Jurkat, Clone E6-1 (cell line): ENCODE results near the gene ILDR2.

Experiments
- DNase-seq: peaks from one replicate; pipeline ENCODE4 v3.0.0-alpha.2; 2011; ENCODE audit warnings: low read depth, low spot score
- H3K4me3 ChIP-seq: 2 replicates; pipeline ENCODE4 v1.5.1; 2011; ENCODE audit warnings: mild to moderate bottlenecking, low read length, control low read depth, moderate library complexity

Gene ILDR2

DNA sequence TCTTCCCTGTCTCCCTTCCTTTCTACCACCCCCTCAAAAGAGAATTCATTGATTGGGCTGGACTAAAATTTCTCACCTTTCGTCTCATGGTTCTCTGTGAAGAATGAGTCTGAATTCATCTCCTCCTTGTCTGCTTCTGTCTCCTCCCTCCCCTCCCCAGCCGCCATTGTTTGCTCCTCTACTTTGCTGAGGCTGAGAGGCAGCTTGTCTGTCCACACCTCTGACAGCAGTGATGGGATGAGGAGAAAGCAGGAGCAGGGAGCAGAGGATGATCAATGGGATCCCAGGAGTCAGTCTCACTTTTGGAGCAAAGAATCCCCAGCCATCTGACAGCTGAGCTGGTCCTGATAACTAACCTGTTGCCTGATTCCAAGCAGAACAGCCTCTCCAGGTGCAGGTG is 2.5 kb downstream of the ILDR2 start:
- H3K4me3 ChIP-seq, result no peak overlapping the region
- no peak for DNase-seq

DNA sequence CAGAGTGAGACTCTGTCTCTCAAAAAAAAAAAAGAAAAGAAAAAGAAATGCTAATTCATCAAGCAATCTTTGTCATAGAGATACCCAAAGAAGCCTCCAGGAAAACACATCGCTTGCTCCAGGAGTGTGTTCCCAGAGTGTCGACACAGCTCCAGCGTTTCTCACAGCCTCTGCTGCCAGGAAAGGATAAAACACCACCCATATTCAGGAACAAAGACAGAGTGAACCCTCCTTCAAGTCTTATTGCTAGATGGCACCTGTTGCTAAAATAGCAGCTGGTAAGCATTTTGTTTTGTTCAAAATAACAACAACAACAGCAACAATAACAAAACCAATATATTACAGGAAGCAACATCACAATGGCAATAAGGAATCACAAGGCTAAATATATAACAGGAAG is 3.1 kb downstream of the ILDR2 start:
- H3K4me3 ChIP-seq, result no peak overlapping the region
- DNase-seq, result no peak

DNA sequence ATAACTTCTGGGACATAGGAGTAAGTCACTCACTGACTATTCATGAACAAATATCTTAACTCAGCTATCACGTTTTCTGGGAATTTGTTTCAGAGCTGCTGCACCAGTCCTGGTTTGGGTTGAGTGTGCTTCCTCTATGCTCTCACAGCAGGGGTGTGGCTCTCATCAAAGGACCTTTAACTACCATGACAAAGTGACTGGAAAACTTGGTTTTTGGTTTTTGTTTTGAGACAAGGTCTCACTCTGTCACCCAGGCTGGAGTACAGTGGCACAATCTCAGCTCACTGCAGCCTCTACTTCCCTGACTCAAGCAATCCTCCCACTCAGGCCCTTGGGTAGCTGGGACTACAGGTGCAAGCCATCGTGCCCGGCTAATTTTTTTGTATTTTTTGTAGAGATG is 4.1 kb downstream of the ILDR2 start:
- H3K4me3 ChIP-seq, result no peak overlapping the region
- DNase-seq, result no peak

DNA sequence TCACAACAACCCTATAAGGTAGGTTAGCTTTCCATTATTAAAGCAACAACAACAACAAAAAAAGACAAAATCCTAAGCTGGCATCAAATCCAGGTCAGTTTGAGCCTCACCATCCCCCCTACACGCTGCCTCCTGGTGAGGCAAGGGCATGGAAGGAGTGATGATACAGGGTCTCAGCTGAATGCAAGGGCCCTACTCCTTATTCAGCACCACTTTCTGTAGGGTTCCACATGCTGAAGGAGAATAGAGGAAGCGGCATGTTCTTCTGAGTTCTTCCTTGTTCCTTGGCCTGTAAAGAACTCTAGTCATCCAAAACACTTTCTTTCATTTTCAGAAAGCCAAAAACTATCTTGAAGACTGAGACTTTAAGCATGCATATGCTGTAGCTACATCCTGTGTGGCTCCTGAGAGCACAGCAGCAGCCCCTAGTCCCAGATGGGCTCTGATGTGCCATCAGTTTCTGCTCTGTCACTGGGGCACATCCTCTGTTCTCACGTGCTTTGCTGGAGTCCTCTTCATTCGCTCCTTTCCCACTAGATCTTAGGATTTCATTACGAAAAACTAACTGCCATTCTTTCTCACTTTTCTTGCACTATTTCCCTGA is 6.2 kb downstream of the ILDR2 start:
- H3K4me3 ChIP-seq, result no peak overlapping the region
- peak; percentile 71 for DNase-seq

DNA sequence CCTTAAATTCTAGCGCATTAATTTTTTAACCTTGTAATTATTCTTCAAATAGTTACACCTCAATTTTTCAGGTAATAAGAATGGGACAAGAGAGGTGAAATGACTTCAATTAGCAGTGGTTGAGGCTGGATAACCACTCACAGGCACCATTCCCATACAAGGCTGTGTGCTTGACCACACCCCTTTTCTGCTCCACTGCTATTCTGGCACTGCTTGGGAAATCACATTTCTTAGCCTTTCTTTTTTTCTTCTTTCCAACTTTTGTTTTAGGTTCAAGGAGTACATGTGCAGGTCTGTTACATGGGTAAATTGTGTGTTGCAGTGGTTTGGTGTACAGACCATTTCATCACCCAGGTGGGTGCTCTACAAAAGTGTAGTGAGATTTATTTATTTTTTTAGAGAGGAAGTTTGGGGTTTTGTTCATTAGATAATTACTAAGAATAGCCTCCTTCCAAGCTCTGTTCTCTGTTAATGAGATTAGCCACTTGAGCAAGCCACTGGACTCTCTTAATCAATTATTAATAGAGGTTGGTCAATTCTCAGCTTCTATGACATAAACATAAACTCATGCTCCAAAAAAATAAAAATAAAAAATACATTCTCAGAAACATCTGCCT is 14.4 kb downstream of the ILDR2 start:
- no peak for DNase-seq
- H3K4me3 ChIP-seq, result no peak overlapping the region

DNA sequence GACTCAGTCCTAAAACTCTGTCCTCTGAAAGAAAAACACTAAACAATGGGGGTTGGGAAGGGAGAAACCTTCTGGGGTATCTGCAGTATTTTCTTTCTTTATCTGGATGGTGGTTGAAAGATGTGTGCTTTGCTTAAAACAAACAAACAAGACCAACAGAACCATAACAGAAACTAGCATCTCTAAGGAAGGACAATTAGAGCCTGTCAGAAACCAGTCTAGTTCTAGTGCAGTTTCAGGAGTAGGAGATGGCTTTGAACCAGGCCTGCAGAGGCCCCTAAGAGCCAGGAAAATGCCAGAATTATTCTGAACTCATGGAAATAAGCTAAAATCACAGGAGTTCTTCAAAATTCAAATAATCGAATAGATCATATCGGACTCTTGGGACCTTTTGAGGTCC is 18.5 kb downstream of the ILDR2 start:
- H3K4me3 ChIP-seq, result no peak overlapping the region
- no peak for DNase-seq

DNA sequence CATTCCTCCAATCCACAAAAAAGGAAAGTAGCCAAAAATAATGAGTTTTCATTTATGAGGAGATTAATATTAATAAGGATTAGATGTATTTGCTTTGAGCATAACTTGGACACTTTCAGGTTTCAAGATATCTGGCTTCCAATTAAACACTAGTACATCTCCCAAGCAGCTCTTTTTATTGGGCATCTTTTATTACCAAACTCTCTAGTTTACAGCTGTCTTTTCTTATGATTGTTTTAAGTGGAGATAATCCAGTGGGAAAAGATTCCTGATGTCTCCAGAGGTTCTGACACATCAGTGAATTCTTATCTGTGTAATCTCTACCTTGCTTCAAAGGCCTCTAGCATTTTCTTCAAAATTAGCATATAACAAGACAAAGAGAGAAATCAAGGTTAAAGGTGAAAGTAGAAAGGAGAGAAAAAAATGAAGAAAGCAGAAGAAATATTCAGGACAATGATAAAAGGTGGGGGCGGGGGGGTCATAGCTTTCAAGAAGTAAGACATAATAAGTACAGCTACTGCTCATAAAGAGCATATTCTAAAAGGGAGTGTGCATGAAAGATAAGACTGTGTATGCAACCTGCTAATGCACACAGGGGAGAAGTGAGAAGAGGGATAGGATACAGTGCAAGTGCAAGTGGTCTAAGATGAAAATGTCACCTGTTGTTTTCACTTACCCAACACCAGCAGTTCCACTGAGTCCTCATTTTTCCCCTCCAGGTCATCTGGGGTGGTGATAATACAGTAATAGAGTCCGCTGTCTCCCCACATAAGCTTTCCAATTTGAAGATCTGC is 19.1 kb downstream of the ILDR2 start:
- H3K4me3 ChIP-seq, result no peak overlapping the region
- DNase-seq, result no peak

DNA sequence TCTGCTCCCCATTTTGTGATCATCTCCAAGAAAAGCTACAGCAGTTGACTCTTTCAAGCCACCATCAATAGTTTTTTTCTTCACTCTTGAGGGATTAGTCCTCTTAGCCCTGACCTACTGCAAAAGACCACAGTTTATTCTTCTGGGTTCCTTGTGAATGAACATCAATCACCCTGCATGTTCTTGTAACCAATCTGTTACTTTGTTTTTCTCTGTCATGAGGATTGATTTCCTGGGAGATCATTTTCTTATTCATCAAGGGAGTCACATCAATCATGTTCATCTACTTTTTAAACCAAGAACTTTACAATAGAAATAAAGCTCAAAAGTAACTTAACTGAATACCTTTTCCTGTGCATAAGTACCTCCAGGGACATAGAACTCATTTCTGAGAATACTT is 21.8 kb downstream of the ILDR2 start:
- no peak for DNase-seq
- no peak overlapping the region for H3K4me3 ChIP-seq

DNA sequence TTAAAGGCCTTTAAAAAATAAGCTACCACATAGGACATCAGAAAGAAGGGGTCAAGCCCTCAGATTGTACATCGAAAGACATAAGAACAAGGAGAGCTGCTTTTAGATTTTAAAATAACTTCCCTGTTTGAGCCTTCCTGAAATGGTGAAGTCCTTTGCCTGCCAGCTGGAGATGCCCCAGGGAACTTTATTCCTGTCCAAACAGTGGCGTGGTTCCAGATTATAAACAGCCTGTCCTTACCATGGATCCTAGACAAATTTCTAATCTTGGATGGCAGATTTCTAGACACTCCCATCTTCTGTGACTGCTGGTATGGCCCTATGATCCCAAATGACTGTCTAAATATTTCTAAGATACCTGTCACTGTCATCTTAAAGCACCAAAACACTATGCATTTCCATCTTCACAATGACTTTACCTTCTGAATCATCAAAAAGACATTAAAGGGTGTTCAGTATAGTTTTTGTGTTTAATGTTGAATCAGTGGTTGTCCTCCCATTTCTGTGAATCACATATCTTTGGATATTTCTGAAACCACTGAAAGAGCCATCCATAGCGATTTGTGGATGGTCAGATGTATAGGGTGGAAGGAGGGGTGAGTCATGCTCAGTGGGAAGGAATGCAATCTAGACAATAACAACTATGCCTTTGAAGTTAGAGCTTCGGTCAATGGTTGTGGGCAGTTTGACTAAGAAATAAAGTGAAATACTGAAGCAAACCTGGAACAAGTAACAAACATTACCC is 23.2 kb downstream of the ILDR2 start:
- DNase-seq, result no peak

DNA sequence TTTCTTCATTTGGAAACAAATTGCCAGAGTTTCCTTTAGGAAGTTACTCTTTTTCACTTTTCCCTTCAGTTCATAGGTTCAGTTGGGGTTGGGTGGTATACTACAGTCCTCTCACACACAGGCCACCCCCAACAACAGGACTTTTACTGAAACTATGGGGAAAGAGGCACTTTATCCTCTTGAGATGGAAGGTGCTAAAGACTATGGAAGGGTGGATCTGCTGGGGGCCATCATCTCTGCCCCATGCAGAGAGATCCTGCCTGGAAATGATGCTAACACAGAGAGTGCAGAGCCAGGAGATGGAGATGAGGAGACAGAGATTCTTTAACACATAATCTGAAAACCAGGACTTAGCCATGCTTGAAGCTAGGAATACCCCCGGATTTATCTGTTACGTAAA is 24.3 kb downstream of the ILDR2 start:
- DNase-seq, result no peak
- no peak overlapping the region for H3K4me3 ChIP-seq

More for the DNA sequence above, 23.2 kb downstream of the ILDR2 start:
- H3K4me3 ChIP-seq, result no peak overlapping the region

DNA sequence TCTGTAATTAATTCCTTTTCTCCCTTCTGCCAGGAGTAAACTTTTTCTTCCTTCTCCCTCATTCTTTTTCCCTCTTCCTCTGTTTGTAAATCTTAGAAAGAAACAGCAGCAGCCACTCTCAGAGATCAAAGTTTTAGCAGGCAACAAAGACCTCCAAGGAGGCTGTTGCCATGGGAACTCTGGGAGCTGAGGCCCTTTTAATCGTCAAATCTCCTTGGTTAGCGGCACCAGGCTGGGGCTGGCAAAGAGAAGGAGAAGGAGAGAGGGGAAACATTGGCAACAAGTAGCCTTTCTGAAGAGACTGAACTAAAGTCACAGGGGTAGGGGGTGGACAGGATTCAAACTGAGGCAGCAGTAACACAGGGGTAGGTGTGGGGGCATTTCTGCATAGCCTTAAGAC is 25.2 kb downstream of the ILDR2 start:
- no peak overlapping the region for H3K4me3 ChIP-seq
- no peak for DNase-seq

DNA sequence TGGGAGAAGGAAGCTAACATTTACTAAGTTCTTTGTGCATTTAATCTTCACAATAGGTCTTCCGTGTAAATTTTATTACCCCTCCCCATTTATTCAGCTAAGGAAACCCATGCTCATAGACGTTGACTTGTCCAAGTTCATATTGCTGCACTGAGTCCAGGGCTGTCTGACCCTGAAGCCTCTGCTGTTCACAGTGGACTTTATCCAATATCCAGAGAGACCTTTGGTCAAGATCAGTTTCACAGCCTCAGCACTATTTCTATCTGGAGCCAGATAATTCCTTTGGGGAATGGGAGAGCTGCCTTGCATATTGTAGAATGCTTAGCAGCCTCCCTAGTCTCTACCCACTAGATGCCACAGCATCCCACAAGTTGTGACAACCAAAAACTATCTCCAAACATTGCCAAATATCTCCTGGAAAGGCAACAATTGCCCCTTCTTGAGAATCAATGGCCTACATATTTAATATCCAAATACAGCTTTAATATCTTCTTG is 26.4 kb downstream of the ILDR2 start:
- no peak for DNase-seq
- no peak overlapping the region for H3K4me3 ChIP-seq

DNA sequence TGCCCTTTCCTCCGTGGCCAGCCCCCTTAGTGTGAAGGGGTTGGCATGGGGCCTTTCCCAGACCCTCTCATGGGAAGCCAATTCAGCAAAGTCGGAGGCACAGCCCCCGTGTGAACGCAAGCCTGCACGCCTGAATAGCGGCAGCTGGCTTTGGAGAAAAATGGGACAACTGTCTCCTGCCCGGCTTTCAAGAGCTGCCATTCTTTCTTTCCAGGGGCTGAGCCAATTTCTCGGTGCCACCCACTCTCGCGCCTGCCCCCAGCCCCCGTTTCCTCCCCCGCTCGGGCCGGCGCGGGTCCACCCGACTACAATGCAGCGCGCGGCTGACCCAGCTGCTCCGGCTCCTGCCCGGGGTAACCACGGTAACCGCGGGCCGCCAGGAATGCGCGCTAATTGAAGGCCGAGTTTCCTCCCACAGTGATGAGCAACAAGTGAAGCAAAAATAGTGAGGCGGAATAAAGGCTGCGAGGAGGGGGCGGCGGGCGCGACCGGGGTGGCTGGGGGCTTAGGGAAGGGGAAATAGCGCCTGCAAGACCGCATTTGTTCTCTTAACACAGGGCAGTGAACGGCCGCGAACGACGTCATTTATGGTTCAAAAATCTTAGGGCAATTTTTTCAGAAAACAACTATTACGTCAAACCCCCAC is 27.8 kb downstream of the ILDR2 start:
- no peak overlapping the region for H3K4me3 ChIP-seq
- DNase-seq, result no peak

DNA sequence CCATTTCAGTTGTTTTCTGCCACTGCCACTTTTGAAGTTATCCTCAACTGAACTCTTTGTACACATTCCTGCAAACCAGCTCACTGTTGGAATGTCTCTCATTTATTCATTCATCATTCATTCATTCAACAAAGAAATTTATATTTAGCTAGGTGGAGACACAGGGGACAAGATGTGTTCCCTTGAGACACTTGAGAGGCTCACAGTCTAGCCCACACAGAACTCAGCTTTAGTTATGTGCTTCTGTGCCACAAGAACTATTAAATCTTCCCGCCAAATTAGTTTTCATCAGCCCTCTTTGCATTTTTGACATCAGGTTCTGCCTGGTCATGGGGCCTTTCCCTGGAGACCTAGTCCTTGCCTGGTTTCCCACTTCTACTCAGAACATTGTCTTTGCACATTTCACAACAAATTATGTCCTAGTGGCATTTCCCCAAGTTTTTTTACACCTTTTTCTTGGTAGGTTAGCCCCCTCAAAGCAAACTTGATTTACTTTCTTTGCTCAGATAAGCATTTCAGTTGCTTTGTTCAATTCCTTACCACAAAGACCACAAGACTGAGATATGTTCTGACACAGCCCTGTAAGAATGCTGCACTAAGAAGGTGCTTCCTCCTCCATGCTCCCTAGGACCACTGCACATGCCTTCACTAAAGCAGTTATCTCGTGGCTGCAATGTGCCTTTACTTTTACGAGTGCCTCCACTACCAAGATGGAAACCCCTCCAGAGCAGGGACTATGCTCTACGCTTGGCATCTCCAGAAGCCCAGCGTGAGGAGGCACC is 31.0 kb downstream of the ILDR2 start:
- DNase-seq, result peak; percentile 84
- H3K4me3 ChIP-seq, result no peak overlapping the region

DNA sequence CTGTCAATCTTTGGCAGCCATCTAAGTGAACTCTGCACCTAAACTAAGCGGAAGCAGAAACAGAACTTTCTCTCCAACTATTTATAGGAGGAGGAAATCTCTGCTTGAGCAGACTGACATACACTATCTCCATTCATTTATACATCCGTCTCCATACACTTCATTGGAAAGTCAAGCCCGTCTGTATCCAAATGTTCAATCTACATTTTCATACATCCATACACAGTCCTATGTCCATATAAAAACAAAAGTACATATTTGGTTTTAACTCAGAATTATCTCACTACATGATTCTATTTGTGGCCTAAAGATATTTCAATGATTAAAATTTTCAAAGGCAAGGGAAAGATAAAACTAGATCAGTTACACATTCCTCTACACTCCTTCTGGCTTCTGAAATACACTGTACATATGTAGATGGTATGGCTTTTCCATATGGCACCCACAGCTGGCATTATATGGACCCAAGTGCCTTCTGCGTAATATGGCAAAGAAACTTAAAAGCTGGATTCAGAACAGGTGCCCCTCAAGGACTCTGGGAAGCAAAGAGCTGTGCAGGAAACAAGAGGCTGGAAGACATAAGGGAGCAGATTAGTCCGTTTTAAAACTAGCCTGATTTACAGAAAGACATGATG is 35.5 kb downstream of the ILDR2 start:
- no peak for DNase-seq

DNA sequence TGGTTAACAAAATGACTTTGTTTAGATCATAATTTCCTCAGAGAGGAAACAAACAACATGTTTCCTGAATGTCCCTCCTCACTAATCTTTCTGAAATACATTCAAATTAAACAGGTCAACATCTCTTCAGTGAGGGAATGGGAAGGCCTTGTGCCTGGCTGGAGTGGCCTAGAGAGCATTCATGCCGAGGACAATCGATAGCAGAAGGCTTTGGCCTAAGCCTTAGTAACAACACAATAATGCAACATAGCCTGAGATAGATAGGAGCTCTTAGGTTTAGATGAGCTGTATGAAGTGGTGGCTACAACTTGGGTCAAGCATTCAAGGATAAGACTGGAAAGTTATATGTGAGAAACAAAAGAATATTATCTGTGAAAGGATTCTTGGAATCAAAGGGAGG is 37.4 kb downstream of the ILDR2 start:
- no peak for DNase-seq
- H3K4me3 ChIP-seq, result no peak overlapping the region

More for the DNA sequence above, 35.5 kb downstream of the ILDR2 start:
- no peak overlapping the region for H3K4me3 ChIP-seq

DNA sequence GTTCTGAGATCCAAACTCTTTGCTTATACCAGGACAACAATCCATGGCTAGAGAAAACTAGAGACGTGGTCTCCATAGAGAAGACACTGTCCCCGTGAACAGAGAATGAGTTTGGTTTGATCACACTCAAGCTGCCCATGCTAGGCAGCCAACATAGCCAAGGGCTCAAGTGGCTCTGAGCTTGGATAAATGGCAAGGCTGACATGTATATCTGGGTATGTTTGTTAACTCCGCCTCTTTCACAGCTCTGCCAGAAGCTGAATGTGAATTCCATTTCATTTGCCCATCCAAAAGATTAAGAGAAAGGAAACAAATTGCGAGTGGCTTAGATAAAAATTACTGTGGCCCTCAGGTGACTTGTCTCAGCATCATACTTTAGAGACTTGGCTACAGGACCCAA is 38.0 kb downstream of the ILDR2 start:
- H3K4me3 ChIP-seq, result no peak overlapping the region
- no peak for DNase-seq

DNA sequence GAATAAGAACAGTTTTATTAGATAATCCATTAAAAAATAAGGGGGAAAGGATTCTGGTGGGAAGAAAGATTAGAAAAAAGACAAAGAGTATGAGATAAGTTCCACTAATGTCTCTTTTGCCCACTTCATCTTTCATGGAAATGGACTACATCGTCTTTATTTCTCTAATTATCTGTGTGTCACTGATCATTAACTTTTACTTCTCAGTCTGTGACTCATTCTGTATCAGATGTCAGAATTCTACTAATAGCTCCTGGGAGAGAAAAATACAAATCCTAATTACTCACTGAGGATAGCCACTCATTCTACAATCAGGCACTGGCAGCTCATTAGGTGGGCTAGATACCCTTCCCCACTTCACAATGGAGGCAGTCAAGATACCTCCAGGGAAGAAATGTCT is 41.7 kb downstream of the ILDR2 start:
- no peak for DNase-seq
- H3K4me3 ChIP-seq, result no peak overlapping the region
